ENCODE results near the gene GPBAR1.

GRCh38 chr2:218271487-218271797 is 10.6 kb downstream of the GPBAR1 start:
- TF ChIP-seq CTCF (IDR thresholded peaks at IDR 0.05 in 2 of 3, conservative IDR thresholded peaks at IDR 0.05 in 1 of 3; ENCODE audit: insufficient read depth in 2 of 3, low read depth in 1 of 3, low read length in 3 of 3) = no peak
- TF ChIP-seq FOXK2 (conservative IDR thresholded peaks at IDR 0.05 in 1 of 2, IDR thresholded peaks at IDR 0.05 in 1 of 2; ENCODE audit: low read depth in 2 of 2) = no peak

Measured in K562 (cell line).